IMR-90 (cell line): ENCODE measurements around the gene LTBP1.

Source experiments
- BHLHE40 ChIP-seq: fragments of 150-350 bp; IDR thresholded peaks from 2 replicates; pipeline ENCODE4 v1.6.1; 2016; ENCODE audit warnings: mild to moderate bottlenecking, low read depth, low read length
- CEBPB ChIP-seq: IDR thresholded peaks from 2 replicates; pipeline ENCODE4 v1.6.1; 2012; ENCODE audit warnings: low read depth, low read length, improper control_type of control experiment
- CHD1 ChIP-seq: IDR thresholded peaks from 2 replicates; pipeline ENCODE4 v1.6.1; 2012; ENCODE audit warnings: low read depth, low read length, improper control_type of control experiment
- MAFK ChIP-seq: IDR thresholded peaks from 2 replicates; pipeline ENCODE4 v1.6.1; 2012; ENCODE audit warnings: low read depth, low read length, improper control_type of control experiment
- MAZ ChIP-seq: IDR thresholded peaks from 2 replicates; pipeline ENCODE4 v1.6.1; 2012; ENCODE audit warnings: low read depth, mild to moderate bottlenecking, low read length, improper control_type of control experiment, moderate library complexity, borderline replicate concordance
- MXI1 ChIP-seq: IDR thresholded peaks from 2 replicates; pipeline ENCODE4 v1.6.1; 2012; ENCODE audit warnings: low read depth, mild to moderate bottlenecking, low read length, moderate library complexity, borderline replicate concordance
- POLR2A ChIP-seq: IDR thresholded peaks from 2 replicates; pipeline ENCODE4 v1.6.1; 2012; ENCODE audit warnings: mild to moderate bottlenecking, low read depth, low read length
- RAD21 ChIP-seq: IDR thresholded peaks from 2 replicates; pipeline ENCODE4 v1.6.1; 2012; ENCODE audit warnings: low read length, improper control_type of control experiment
- RCOR1 ChIP-seq: IDR thresholded peaks from 2 replicates; pipeline ENCODE4 v1.6.1; 2012; ENCODE audit warnings: mild to moderate bottlenecking, low read length, improper control_type of control experiment; ENCODE audit not compliant: insufficient replicate concordance
- RFX5 ChIP-seq: IDR thresholded peaks from 2 replicates; pipeline ENCODE4 v1.8.0; 2012; ENCODE audit warnings: low read depth, mild to moderate bottlenecking, low read length, moderate library complexity
- SMC3 ChIP-seq: fragments of 150-350 bp; IDR thresholded peaks from 2 replicates; pipeline ENCODE4 v1.6.1; 2016; ENCODE audit warnings: low read depth, mild to moderate bottlenecking, antibody characterized with exemption, low read length, moderate library complexity
- USF2 ChIP-seq: fragments of 150-350 bp; IDR thresholded peaks from 2 replicates; pipeline ENCODE4 v1.6.1; 2017; ENCODE audit warnings: mild to moderate bottlenecking, antibody characterized with exemption, low read length, low read depth
- TF ChIP-seq, protein P1 (sequence below): conservative IDR thresholded peaks from 2 replicates; pipeline ENCODE4 v1.5.1; 2012; ENCODE audit warnings: mild to moderate bottlenecking, low read depth, low read length, improper control_type of control experiment
- TF ChIP-seq, protein P2 (sequence below): fragments of 150-350 bp; IDR thresholded peaks from 2 replicates; pipeline ENCODE4 v1.6.1; 2016; ENCODE audit warnings: low read depth, mild to moderate bottlenecking, low read length, moderate library complexity, borderline replicate concordance

GRCh38 chr2:33395034-33395433, 448.3 kb downstream of the LTBP1 start:
- TF ChIP-seq RFX5 = no peak
- TF ChIP-seq, protein P1, sequence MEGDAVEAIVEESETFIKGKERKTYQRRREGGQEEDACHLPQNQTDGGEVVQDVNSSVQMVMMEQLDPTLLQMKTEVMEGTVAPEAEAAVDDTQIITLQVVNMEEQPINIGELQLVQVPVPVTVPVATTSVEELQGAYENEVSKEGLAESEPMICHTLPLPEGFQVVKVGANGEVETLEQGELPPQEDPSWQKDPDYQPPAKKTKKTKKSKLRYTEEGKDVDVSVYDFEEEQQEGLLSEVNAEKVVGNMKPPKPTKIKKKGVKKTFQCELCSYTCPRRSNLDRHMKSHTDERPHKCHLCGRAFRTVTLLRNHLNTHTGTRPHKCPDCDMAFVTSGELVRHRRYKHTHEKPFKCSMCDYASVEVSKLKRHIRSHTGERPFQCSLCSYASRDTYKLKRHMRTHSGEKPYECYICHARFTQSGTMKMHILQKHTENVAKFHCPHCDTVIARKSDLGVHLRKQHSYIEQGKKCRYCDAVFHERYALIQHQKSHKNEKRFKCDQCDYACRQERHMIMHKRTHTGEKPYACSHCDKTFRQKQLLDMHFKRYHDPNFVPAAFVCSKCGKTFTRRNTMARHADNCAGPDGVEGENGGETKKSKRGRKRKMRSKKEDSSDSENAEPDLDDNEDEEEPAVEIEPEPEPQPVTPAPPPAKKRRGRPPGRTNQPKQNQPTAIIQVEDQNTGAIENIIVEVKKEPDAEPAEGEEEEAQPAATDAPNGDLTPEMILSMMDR = no peak
- no peak for TF ChIP-seq CEBPB
- TF ChIP-seq MAZ = no peak
- TF ChIP-seq, protein P2, sequence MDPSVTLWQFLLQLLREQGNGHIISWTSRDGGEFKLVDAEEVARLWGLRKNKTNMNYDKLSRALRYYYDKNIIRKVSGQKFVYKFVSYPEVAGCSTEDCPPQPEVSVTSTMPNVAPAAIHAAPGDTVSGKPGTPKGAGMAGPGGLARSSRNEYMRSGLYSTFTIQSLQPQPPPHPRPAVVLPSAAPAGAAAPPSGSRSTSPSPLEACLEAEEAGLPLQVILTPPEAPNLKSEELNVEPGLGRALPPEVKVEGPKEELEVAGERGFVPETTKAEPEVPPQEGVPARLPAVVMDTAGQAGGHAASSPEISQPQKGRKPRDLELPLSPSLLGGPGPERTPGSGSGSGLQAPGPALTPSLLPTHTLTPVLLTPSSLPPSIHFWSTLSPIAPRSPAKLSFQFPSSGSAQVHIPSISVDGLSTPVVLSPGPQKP = no peak
- no peak for TF ChIP-seq BHLHE40
- TF ChIP-seq RCOR1 = no peak
- TF ChIP-seq RAD21 = no peak
- no peak for TF ChIP-seq POLR2A
- TF ChIP-seq SMC3 = no peak
- no peak for TF ChIP-seq USF2
- TF ChIP-seq MXI1 = no peak
- no peak for TF ChIP-seq CHD1
- TF ChIP-seq MAFK = no peak
